H1 (cell line): ENCODE data around the gene ERICH6. TPM values are rescaled to one million over a fixed set of nuclear protein-coding genes. Genes with fewer than 3 reads are reported as not detected.

Experiments used
- CTCF ChIA-PET: fragments of 300-600 bp; sonication (Branson Sonifier 250); formaldehyde crosslinking; loops from one replicate; lab custom pipeline; 2021; ENCODE audit not compliant: partially characterized antibody; lab: Charles Lee
- POLR2A ChIA-PET: fragments of 300-600 bp; sonication (Branson Sonifier 250); formaldehyde crosslinking; loops from one replicate; lab custom pipeline; 2021; ENCODE audit warnings: inconsistent platforms; ENCODE audit not compliant: partially characterized antibody; lab: Charles Lee
- DNase-seq, 2 experiments: peaks; one replicate each; pipeline versions ENCODE4 v3.0.0 to v3.0.0-alpha.2; 2010 to 2022; ENCODE audit warnings: low spot score in 2 of 2, low read depth in 1 of 2, mixed read lengths in 1 of 2
- FAIRE-seq: peaks from 2 replicates; lab custom pipeline; 2011; peaks lifted over from hg19 to GRCh38; lab: Jason Lieb, UNC
- H2AFZ ChIP-seq: 2 replicates; pipeline ENCODE4 v1.8.1; 2012; ENCODE audit warnings: low read length, inconsistent platforms
- H2AK5ac ChIP-seq: 2 replicates; pipeline ENCODE4 v1.6.1; 2013; ENCODE audit warnings: low read depth, low read length
- H2BK120ac ChIP-seq: replicated peaks from 2 replicates; pipeline ENCODE3; 2013; ENCODE audit warnings: low read depth, low read length, inconsistent platforms
- H2BK12ac ChIP-seq: 2 replicates; pipeline ENCODE4 v1.6.1; 2013; ENCODE audit warnings: low read depth, low read length
- H2BK15ac ChIP-seq: 2 replicates; pipeline ENCODE4 v1.6.1; 2013; ENCODE audit warnings: low read length
- H2BK20ac ChIP-seq: 2 replicates; pipeline ENCODE4 v1.6.1; 2013; ENCODE audit warnings: low read length
- H2BK5ac ChIP-seq: 2 replicates; pipeline ENCODE4 v1.6.1; 2013; ENCODE audit warnings: low read depth, low read length
- H3K14ac ChIP-seq: 2 replicates; pipeline ENCODE4 v1.6.1; 2013; ENCODE audit warnings: inconsistent platforms; ENCODE audit not compliant: insufficient read length
- H3K18ac ChIP-seq: 2 replicates; pipeline ENCODE4 v1.6.1; 2013; ENCODE audit warnings: low read length; ENCODE audit errors: extremely low read depth
- H3K23ac ChIP-seq: 2 replicates; pipeline ENCODE4 v1.6.1; 2013; ENCODE audit warnings: inconsistent platforms; ENCODE audit not compliant: insufficient read length
- H3K23me2 ChIP-seq: 2 replicates; pipeline ENCODE4 v1.6.1; 2013; ENCODE audit warnings: low read depth, low read length
- H3K27ac ChIP-seq: 2 replicates; pipeline ENCODE4 v1.6.1; 2011; ENCODE audit warnings: low read depth, low read length, inconsistent platforms
- H3K27me3 ChIP-seq, 4 experiments: replicated peaks in 1 of 4; 1 replicate in 1 of 4; 2 replicates in 3 of 4; pipeline versions ENCODE4 v1.6.1 to v1.8.1; 2011 to 2013; ENCODE audit warnings: low read length in 3 of 4, mild to moderate bottlenecking in 3 of 4, inconsistent platforms in 2 of 4, mixed read lengths in 2 of 4, moderate library complexity in 1 of 4; ENCODE audit not compliant: control insufficient read depth in 3 of 4, insufficient read depth in 3 of 4; ENCODE audit errors: extremely low read depth in 1 of 4
- H3K36me3 ChIP-seq, 4 experiments: 2 replicates each; pipeline versions ENCODE4 v1.6.1 to v1.8.1; 2011 to 2013; ENCODE audit warnings: mild to moderate bottlenecking in 4 of 4, low read length in 3 of 4, moderate library complexity in 2 of 4, control low read depth in 1 of 4, inconsistent platforms in 1 of 4; ENCODE audit not compliant: insufficient read depth in 4 of 4, control insufficient read depth in 2 of 4
- H3K4ac ChIP-seq: replicated peaks from 2 replicates; pipeline ENCODE3; 2013; ENCODE audit warnings: low read length, low read depth, mixed read lengths, inconsistent platforms; ENCODE audit not compliant: insufficient read length
- H3K4me1 ChIP-seq, 4 experiments: replicated peaks in 1 of 4; 1 replicate in 1 of 4; 2 replicates in 3 of 4; pipeline versions ENCODE4 v1.6.1 to v1.8.1; 2011 to 2013; ENCODE audit warnings: low read length in 3 of 4, inconsistent platforms in 2 of 4, mixed read lengths in 1 of 4; ENCODE audit not compliant: insufficient read depth in 4 of 4, control insufficient read depth in 3 of 4
- H3K4me2 ChIP-seq, 2 experiments: 2 replicates each; pipeline versions ENCODE4 v1.6.1 to v1.8.1; 2011 to 2013; ENCODE audit warnings: low read depth in 2 of 2, low read length in 2 of 2, control low read depth in 1 of 2, inconsistent platforms in 1 of 2, mild to moderate bottlenecking in 1 of 2; ENCODE audit not compliant: insufficient read depth in 1 of 2
- H3K4me3 ChIP-seq, 4 experiments: fragments of 200-600, 300-600 bp in 1 of 4; sonication (generic), shearing (Covaris generic), sonication (Bioruptor Twin) in 1 of 4; 2 replicates each; pipeline versions ENCODE4 v1.5.1 to v1.8.1; 2011 to 2016; ENCODE audit warnings: low read length in 4 of 4, low read depth in 3 of 4, control low read depth in 2 of 4, inconsistent platforms in 2 of 4, mild to moderate bottlenecking in 2 of 4, mixed read lengths in 1 of 4, moderate library complexity in 1 of 4; ENCODE audit not compliant: insufficient read depth in 2 of 4; ENCODE audit errors: extremely low read depth in 1 of 4
- H3K56ac ChIP-seq: replicated peaks from 2 replicates; pipeline ENCODE3; 2013; ENCODE audit warnings: low read depth, mild to moderate bottlenecking, mixed read lengths, low read length, inconsistent platforms; ENCODE audit not compliant: insufficient read length
- H3K79me1 ChIP-seq: 2 replicates; pipeline ENCODE4 v1.6.1; 2013; ENCODE audit warnings: low read depth, low read length, control low read depth
- H3K79me2 ChIP-seq, 2 experiments: 2 replicates each; pipeline versions ENCODE4 v1.6.1 to v1.8.1; 2012 to 2013; ENCODE audit warnings: low read length in 2 of 2, mild to moderate bottlenecking in 2 of 2, inconsistent platforms in 1 of 2; ENCODE audit not compliant: insufficient read depth in 2 of 2, control insufficient read depth in 1 of 2
- H3K9ac ChIP-seq, 4 experiments: replicated peaks in 1 of 4; 1 replicate in 1 of 4; 2 replicates in 3 of 4; pipeline versions ENCODE4 v1.6.1 to v1.8.1; 2011 to 2013; ENCODE audit warnings: low read depth in 3 of 4, low read length in 3 of 4, control low read depth in 2 of 4, mild to moderate bottlenecking in 2 of 4, moderate library complexity in 2 of 4, inconsistent platforms in 1 of 4; ENCODE audit errors: extremely low read depth in 1 of 4
- H3K9me3 ChIP-seq, 2 experiments: 2 replicates each; pipeline versions ENCODE4 v1.6.1 to v1.8.1; 2012 to 2013; ENCODE audit warnings: mild to moderate bottlenecking in 2 of 2, moderate library complexity in 2 of 2, control low read depth in 1 of 2, inconsistent platforms in 1 of 2, low read depth in 1 of 2, low read length in 1 of 2, mixed read lengths in 1 of 2; ENCODE audit not compliant: insufficient read depth in 2 of 2
- H4K20me1 ChIP-seq, 2 experiments: replicated peaks in 1 of 2; 2 replicates each; pipeline versions ENCODE3 to v1.8.1; 2011 to 2013; ENCODE audit warnings: inconsistent platforms in 2 of 2, low read length in 2 of 2, mild to moderate bottlenecking in 1 of 2; ENCODE audit not compliant: insufficient read depth in 2 of 2, control insufficient read depth in 1 of 2
- H4K5ac ChIP-seq: 2 replicates; pipeline ENCODE4 v1.6.1; 2013; ENCODE audit warnings: low read length, low read depth, mixed read lengths, inconsistent platforms; ENCODE audit not compliant: insufficient read length
- H4K8ac ChIP-seq: 2 replicates; pipeline ENCODE4 v1.8.0; 2013; ENCODE audit warnings: mild to moderate bottlenecking, moderate library complexity, low read length, inconsistent platforms; ENCODE audit not compliant: insufficient read depth; ENCODE audit errors: extremely low read depth
- H4K91ac ChIP-seq: replicated peaks from 2 replicates; pipeline ENCODE3; 2013; ENCODE audit warnings: low read length, mixed read lengths, inconsistent platforms; ENCODE audit not compliant: insufficient read length
- ASH2L ChIP-seq: fragments of 200-600, 300-600 bp; sonication (generic); IDR thresholded peaks from one replicate; pipeline ENCODE4 v1.7.1; 2017; ENCODE audit warnings: low read length
- CREB1 ChIP-seq: IDR thresholded peaks from 2 replicates; pipeline ENCODE4 v1.6.1; 2012; ENCODE audit warnings: inconsistent platforms
- GABPA ChIP-seq: IDR thresholded peaks from 2 replicates; pipeline ENCODE4 v1.6.1; 2011; ENCODE audit warnings: mild to moderate bottlenecking, low read length, moderate library complexity, borderline replicate concordance; ENCODE audit not compliant: insufficient read depth
- KDM4A ChIP-seq: IDR thresholded peaks from one replicate; pipeline ENCODE4 v1.7.1; 2012; ENCODE audit warnings: low read depth, mild to moderate bottlenecking, moderate library complexity, low read length, inconsistent platforms; ENCODE audit not compliant: severe bottlenecking
- NRF1 ChIP-seq: IDR thresholded peaks from 2 replicates; pipeline ENCODE4 v1.6.1; 2011; ENCODE audit warnings: mild to moderate bottlenecking, low read depth, low read length, improper control_type of control experiment
- POLR2AphosphoS5 ChIP-seq: IDR thresholded peaks from 2 replicates; pipeline ENCODE4 v1.6.1; 2011; ENCODE audit warnings: low read depth, low read length
- SAP30 ChIP-seq: fragments of 300-600 bp; sonication (generic); IDR thresholded peaks from 2 replicates; pipeline ENCODE4 v1.7.1; 2012; ENCODE audit warnings: low read length, moderate library complexity, mild to moderate bottlenecking, inconsistent platforms; ENCODE audit not compliant: insufficient read depth, insufficient replicate concordance
- SP4 ChIP-seq: IDR thresholded peaks from 2 replicates; pipeline ENCODE4 v1.6.1; 2012; ENCODE audit warnings: low read length, inconsistent platforms
- TBP ChIP-seq: IDR thresholded peaks from 2 replicates; pipeline ENCODE4 v1.6.1; 2011; ENCODE audit warnings: low read depth, low read length, improper control_type of control experiment
- WGBS, 2 experiments: shearing (Covaris generic) in 1 of 2; methylation state at CpG; one replicate each; pipeline versions ENCODE4 v1.1.6 to v1.1.7; 2013 to 2015; ENCODE audit warnings: low lambda C conversion rate in 2 of 2, mixed read lengths in 2 of 2, inconsistent platforms in 1 of 2, low coverage in 1 of 2, missing lambda C conversion rate in 1 of 2; ENCODE audit not compliant: insufficient replicate concordance in 2 of 2, insufficient coverage in 1 of 2, insufficient read length in 1 of 2; ENCODE audit errors: extremely low coverage in 1 of 2, missing lambda C conversion rate in 1 of 2; 5-methylcytosine and 5-hydroxymethylcytosine counted together
- polyA plus RNA-seq, 7 experiments: library from polyadenylated mRNA; depleted of rRNA in 3 of 7; stranded (reverse) in 5 of 7; unstranded in 2 of 7; fragments of >200 nt in 5 of 7; fragments of 200-250 nt in 2 of 7; gene quantifications; 1 replicate in 5 of 7; 2 replicates in 1 of 7; 4 replicates in 1 of 7; pipeline versions ENCODE4 v1.2.1 to v1.2.3, GENCODE V29; 2011 to 2013; ENCODE audit warnings: missing spikeins in 2 of 7, mixed read lengths in 2 of 7
- total RNA-seq: library from RNA; stranded (reverse); fragmentation: NEBNext Ultra II Directional; extraction: Animal tissue kit (Norgen Biotek cat#: 25700); gene quantifications from 2 replicates; pipeline ENCODE4 v1.2.1, GENCODE V29; 2021
- TF ChIP-seq, protein P1 (sequence below), 3 experiments: IDR thresholded peaks; 1 replicate in 2 of 3; 2 replicates in 1 of 3; pipeline versions ENCODE4 v1.5.1 to v1.6.1; 2011; ENCODE audit warnings: low read length in 3 of 3, mild to moderate bottlenecking in 3 of 3, inconsistent platforms in 2 of 3, low read depth in 1 of 3, moderate library complexity in 1 of 3; ENCODE audit not compliant: insufficient read depth in 1 of 3; ENCODE audit errors: control extremely low read depth in 1 of 3

The ERICH6 gene
- total and polyA plus RNA-seq, 2 of the 8 experiments (the other 6 are each of a cell fraction or from before 2014, with no cell fraction given), result not detected

DNA sequence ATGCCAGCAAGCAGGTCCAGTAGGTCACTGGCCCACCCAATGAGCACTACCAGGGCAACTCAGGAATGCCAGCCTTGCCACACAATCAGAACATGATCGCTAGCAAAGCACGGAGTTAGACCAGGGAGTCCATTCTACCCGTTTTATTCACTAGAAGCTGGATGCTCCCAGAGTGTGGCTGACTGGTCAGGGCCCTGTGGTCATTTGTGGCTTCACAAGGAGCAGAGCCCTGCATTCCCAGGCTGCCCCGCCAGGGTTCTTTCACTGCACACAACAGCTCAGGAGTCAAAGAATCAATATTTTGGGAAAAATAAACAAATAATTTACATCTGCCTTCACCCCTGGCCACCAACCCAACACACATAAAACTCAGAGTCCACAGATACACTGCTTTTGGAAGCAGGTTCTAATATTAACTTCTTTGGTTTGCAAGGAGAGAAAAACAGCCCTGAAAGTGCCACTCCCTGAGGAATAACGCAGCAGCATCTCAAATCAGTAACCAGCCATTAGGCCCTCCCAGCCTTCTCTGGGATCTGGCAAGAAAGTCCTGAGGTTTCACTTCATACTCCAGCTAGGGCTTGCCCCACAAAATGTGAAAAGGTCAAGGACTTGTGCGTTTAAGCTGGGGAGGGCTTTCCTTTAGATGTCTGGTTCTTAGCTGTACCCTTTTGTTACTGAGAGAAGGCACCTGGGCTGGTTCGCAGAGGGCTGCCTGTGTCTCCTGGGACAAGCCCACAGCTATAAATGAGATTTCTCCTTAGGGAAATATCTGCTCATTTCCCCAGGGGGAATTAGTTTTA lies 43.3 kb upstream of the ERICH6 start:
- CTCF ChIA-PET, result interaction anchor here (0.8 to 1.9 kb wide), 9 partner anchors 8 to 90 kb away, joined by 3 to 8 read pairs (median 4); no protein-coding TSS in a partner anchor
- Histone ChIP-seq H3K36me3 (no peaks in the 10 kb centered on the region), H2BK5ac (no peak overlapping the region), H4K91ac (no peak overlapping the region), H2AK5ac (no peak overlapping the region), H4K5ac (no peak overlapping the region), H3K18ac (no peak overlapping the region), H4K8ac (no peak overlapping the region), H3K79me1 (peaks cover 8% of the 10 kb centered on the region), H3K56ac (no peak overlapping the region), H2BK15ac (no peak overlapping the region), H3K27me3 (no peaks in the 10 kb centered on the region), H3K4ac (no peak overlapping the region), H3K9ac (no peak overlapping the region), H2BK12ac (no peak overlapping the region), H2AFZ (no peak overlapping the region), H4K20me1 (no peaks in the 10 kb centered on the region), H3K23me2 (no peaks in the 10 kb centered on the region; the same call in 1 of the 2 replicates), H3K14ac (no peak overlapping the region), H3K4me3 (no peak overlapping the region), H3K4me1 (peaks cover 0 to 2% (median 0%) of the 10 kb centered on the region in 4 experiments; a peak in 2 of 7 replicates), H2BK20ac (no peak overlapping the region), H3K27ac (no peak overlapping the region), H3K9me3 (no peaks in the 10 kb centered on the region), H2BK120ac (no peak overlapping the region), H3K79me2 (no peaks in the 10 kb centered on the region; a peak in 1 of 4 replicates), H3K4me2 (no peak overlapping the region), H3K23ac (no peak overlapping the region)
- POLR2A ChIA-PET, result no interaction called here
- FAIRE-seq (no peak), DNase-seq (no peak)
- 94% methylated on average over 7 of the region's 7 CpGs; no CpG with 5 or more reads in 1 of the 2 experiments for WGBS, 2 experiments
- TF ChIP-seq, protein P1, sequence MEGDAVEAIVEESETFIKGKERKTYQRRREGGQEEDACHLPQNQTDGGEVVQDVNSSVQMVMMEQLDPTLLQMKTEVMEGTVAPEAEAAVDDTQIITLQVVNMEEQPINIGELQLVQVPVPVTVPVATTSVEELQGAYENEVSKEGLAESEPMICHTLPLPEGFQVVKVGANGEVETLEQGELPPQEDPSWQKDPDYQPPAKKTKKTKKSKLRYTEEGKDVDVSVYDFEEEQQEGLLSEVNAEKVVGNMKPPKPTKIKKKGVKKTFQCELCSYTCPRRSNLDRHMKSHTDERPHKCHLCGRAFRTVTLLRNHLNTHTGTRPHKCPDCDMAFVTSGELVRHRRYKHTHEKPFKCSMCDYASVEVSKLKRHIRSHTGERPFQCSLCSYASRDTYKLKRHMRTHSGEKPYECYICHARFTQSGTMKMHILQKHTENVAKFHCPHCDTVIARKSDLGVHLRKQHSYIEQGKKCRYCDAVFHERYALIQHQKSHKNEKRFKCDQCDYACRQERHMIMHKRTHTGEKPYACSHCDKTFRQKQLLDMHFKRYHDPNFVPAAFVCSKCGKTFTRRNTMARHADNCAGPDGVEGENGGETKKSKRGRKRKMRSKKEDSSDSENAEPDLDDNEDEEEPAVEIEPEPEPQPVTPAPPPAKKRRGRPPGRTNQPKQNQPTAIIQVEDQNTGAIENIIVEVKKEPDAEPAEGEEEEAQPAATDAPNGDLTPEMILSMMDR (IDR thresholded peaks at IDR 0.05; ENCODE audit: control extremely low read depth in 1 of 3, insufficient read depth in 1 of 3, low read depth in 1 of 3, low read length in 3 of 3), result no peak
- no peak for TF ChIP-seq ASH2L
- no peak for TF ChIP-seq NRF1
- no peak for TF ChIP-seq POLR2AphosphoS5
- TF ChIP-seq SAP30, result no peak
- no peak for TF ChIP-seq TBP
- TF ChIP-seq CREB1, result no peak
- TF ChIP-seq SP4, result no peak
- TF ChIP-seq KDM4A, result no peak
- no peak for TF ChIP-seq GABPA
